HG03575 (cell line): Measurements from ENCODE around the gene ATP5PO.

Experiments
- ATAC-seq: cut with Tn5 transposase; IDR thresholded peaks from one replicate; pipeline ENCODE4 v1.9.1; 2021; ENCODE audit not compliant: unreplicated experiment, insufficient number of reproducible peaks, low FRiP score; ENCODE audit errors: extremely low read depth

ATP5PO gene

DNA sequence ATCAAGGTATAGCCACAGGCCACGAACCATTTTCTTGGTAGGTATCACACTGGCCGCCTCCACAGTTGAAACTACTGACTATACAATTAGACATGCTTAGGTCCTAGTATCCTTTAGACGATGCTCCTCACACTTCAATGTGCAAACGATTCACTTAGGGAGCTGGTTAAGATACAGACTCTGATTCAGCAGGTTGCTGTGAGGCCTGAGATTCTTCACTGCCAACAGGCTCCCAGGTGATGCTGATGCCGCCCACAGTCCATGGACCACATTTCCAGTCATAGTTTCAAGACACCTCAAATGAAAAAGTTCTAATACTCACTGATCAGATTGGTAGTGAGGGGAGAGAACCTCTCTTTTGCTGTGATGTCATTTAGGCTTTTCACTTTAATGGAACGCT is 6.8 kb downstream of the ATP5PO start:
- no peak for ATAC-seq

- ATAC-seq = no peak
These were observed 11.6 kb downstream of the ATP5PO start for GRCh38 chr21:33904041-33904440.

DNA sequence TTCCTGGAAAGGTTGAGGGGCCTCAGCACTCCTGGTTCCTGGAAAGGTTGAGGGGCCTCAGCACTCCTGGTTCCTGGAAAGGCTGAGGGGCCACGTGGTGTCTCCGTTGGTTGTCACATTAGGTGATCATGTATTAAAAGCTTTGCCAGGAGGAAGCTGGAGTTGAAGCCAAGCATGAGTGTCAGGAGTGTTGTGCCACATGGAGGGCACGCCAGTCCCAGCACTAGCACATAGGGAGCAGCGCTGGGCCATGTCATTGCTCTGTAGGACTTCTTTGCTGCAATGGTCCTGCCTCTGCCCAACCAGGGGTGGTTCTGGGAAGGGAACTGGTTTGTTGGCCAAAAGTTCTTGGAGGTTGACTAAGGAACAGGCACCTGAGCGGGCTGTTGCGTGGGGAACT is 13.3 kb downstream of the ATP5PO start:
- no peak for ATAC-seq

- no peak for ATAC-seq
These were observed 14.0 kb downstream of the ATP5PO start for GRCh38 chr21:33901412-33902288.

GRCh38 chr21:33899199-33899598 is 16.4 kb downstream of the ATP5PO start:
- ATAC-seq = no peak

- no peak for ATAC-seq
These were observed 17.0 kb downstream of the ATP5PO start for GRCh38 chr21:33898586-33898985.

DNA sequence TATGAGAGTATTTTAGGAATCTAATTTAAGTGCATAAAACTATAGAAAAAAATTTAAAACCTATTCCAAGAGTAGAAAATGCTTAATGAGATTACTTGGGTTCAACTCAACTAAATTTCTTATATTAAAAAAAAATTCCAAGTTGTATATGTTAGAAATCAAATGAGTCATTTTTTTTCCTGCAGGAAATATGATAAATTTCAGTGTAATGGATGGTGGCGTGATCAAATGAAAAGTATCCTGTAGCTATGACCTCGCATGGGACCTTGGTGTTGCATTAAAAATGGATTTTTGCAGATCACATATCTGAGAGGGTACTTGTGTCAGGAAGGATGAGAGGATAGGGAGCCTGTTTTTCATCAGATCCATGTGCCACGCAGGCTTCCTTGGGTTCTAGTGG is 17.9 kb downstream of the ATP5PO start:
- no peak for ATAC-seq

DNA sequence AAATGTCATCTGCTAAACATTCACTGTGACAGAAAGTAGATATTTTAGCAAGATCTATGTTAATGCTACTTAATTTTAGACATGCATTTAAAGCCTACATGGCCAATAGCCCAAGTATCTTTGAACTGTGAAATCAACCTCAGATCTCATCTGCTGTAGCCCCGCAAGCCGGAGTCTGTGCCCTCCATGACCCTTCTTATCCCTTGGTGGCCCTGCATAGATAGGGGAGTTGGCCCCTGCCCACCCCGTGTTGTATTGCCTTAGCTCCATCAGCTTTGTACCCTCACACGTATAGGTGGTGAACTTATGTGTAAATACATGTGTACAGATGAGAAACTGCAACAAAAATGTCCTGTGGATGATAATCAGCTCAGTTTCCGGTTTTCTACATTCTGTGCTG is 18.5 kb downstream of the ATP5PO start:
- ATAC-seq = no peak

DNA sequence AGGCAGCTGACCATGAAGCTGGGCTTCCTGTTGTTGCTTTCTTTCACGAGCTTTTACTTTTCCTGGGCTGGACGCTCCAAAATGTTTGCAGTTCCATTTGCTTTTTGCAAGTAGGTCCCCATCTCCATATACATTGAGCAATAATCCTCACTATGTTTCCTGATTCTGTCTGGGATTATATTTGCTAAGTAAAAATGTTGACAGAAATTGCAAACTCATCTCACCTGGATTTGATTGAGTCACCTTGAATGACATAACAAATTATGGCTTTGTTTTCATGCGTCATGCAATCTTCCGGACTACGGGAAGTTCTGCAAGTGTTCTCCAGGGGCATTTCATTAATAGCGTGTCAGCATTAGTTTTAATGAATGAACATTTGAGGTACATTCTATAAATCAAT is 18.9 kb downstream of the ATP5PO start:
- ATAC-seq = no peak

- ATAC-seq = no peak
These were observed 20.2 kb downstream of the ATP5PO start for GRCh38 chr21:33895356-33895755.

DNA sequence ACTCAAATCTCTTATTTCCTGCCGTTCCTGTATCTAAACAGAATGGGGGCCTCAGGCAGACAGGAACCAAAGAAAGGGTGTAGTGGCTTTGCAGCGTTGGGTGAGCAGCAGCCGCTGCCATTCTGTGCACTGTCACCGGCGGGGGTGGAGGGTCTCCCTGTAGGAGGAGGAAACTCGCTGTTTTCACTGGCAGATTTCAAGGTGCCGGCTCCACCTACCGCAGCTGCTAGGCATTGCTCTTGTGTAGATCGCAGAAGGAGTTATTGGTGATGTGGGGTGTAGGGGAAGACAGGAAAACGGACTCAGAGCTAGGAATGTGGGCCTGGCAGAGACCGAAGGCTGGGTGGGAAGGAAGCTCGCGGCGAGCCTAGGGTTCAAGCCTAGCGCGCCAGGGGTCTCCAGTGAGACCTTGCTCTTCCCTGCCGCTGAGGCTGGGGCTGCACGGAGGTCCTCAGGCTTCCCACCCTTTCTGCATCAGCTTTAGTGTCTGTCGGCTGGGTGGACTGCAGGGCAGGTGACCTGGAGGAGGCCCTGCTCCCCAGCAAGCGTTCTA is 20.8 kb downstream of the ATP5PO start:
- no peak for ATAC-seq

- no peak for ATAC-seq
These were observed 21.7 kb downstream of the ATP5PO start for GRCh38 chr21:33893917-33894316.

DNA sequence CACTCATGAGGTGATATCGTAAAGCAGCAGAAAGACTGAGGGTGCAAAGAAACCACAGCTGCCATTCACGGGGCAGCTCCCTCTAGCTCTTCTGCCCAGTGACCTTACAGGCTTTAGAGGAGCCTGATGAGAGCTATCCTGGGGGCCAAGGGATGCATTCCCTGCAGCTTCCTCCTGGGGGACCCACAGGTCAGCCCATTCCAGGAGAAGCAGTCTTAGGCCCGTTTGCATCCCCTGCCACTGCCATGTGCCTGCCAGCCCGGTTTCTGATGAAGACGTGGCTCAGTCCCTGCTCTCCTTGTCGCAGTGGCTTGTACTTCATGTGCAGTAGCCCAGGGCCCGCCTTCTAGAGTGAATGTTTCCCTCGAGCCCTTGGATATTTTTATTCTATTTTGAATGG is 22.8 kb downstream of the ATP5PO start:
- ATAC-seq = no peak

- ATAC-seq = no peak
These were observed 25.4 kb downstream of the ATP5PO start for GRCh38 chr21:33890187-33890586.

GRCh38 chr21:33886321-33886720 is 29.3 kb downstream of the ATP5PO start:
- no peak for ATAC-seq

- no peak for ATAC-seq
These were observed 30.5 kb downstream of the ATP5PO start for GRCh38 chr21:33885172-33885514.

- ATAC-seq = no peak
These were observed 31.0 kb downstream of the ATP5PO start for GRCh38 chr21:33884376-33885171.

DNA sequence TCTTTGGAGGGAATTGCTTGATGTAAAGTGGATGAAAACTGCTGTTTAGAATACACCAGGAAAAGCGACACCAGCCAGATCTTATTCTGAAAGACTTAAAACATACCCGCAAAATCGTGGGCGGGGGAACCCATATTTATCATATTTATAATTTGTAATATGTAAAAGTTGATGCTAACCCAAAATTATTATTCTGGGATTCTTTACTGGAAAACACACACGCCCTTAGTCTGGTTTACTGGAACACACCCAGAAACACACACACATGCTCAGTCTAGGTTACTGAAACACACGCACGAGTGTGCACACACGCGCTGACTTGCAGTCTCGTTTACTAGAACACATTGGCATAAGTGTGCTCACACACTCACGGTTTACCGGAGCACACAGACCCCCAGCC is 32.5 kb downstream of the ATP5PO start:
- ATAC-seq = no peak

DNA sequence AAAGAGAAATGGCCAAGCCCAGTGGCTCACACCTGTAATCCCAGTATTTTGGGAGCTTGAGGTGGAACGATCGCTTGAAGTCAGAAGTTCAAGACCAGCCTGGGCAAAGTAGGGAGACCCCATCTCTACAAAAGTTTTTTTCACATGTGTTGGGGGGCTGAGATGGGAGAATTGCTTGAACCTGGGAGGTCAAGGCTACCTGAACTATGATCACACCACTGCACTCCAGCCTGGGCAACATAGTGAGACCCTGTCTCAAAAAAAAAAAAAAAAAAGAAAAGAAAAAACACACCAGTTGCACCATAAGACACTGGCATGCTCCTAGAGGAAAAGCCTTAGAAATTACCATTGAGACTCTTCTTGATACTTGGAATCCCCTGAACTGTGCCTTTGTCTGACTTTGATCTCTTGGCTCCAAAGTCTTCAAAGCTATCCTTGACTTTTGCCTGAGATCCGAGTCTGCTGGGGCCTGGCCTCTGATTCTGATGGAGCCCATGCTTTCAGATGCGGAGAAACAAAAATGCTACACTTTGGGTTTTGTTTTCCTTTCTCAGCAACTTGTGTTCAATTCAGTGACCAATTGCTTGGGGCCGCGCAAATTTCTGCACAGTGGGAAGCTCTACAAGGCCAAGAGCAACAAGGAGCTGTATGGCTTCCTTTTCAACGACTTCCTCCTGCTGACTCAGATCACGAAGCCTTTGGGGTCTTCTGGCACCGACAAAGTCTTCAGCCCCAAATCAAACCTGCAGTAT is 33.7 kb downstream of the ATP5PO start:
- no peak for ATAC-seq
